Daoy (cell line): ENCODE measurements around the gene ARL15. TPM values are rescaled to one million over a fixed set of nuclear protein-coding genes. Genes with fewer than 3 reads are reported as not detected.

Experiments used
- DNase-seq: peaks from one replicate; pipeline ENCODE4 v3.0.0-alpha.2; 2015; ENCODE audit warnings: low read depth
- total RNA-seq: library from RNA; depleted of rRNA; stranded (reverse); fragments of >200 nt; shearing (Covaris generic); gene quantifications from 2 replicates; pipeline ENCODE4 v1.2.3, GENCODE V29; 2014

The ARL15 gene
- total RNA-seq, 1 experiment from 2014 or later, result 5.9 TPM

GRCh38 chr5:53940921-53941320, 369.5 kb downstream of the ARL15 start:
- no peak for DNase-seq

GRCh38 chr5:53937467-53937866, 372.9 kb downstream of the ARL15 start:
- no peak for DNase-seq

GRCh38 chr5:53936481-53937352, 373.7 kb downstream of the ARL15 start:
- no peak for DNase-seq

GRCh38 chr5:53934151-53934820, 376.1 kb downstream of the ARL15 start:
- DNase-seq, result no peak

GRCh38 chr5:53932351-53932750, 378.0 kb downstream of the ARL15 start:
- DNase-seq, result no peak

- no peak for DNase-seq
Measured at GRCh38 chr5:53930457-53930856, 379.9 kb downstream of the ARL15 start.

GRCh38 chr5:53929570-53929969, 380.8 kb downstream of the ARL15 start:
- DNase-seq, result no peak

GRCh38 chr5:53929152-53929551, 381.2 kb downstream of the ARL15 start:
- no peak for DNase-seq

- DNase-seq, result no peak
Measured at GRCh38 chr5:53928641-53929040, 381.7 kb downstream of the ARL15 start.

- DNase-seq, result no peak
Measured at GRCh38 chr5:53927668-53928247, 382.6 kb downstream of the ARL15 start.

GRCh38 chr5:53926026-53926425, 384.3 kb downstream of the ARL15 start:
- no peak for DNase-seq

GRCh38 chr5:53924392-53924791, 386.0 kb downstream of the ARL15 start:
- no peak for DNase-seq

GRCh38 chr5:53923961-53924360, 386.4 kb downstream of the ARL15 start:
- no peak for DNase-seq

- no peak for DNase-seq
Measured at GRCh38 chr5:53922508-53923498, 387.6 kb downstream of the ARL15 start.

- DNase-seq, result no peak
Measured at GRCh38 chr5:53917826-53918225, 392.5 kb downstream of the ARL15 start.

- peak; percentile 4 for DNase-seq
Measured at GRCh38 chr5:53917095-53917494, 393.3 kb downstream of the ARL15 start.

- DNase-seq, result no peak
Measured at GRCh38 chr5:53915120-53915519, 395.3 kb downstream of the ARL15 start.

- no peak for DNase-seq
Measured at GRCh38 chr5:53913941-53914340, 396.4 kb downstream of the ARL15 start.

- no peak for DNase-seq
Measured at GRCh38 chr5:53908757-53909156, 401.6 kb downstream of the ARL15 start.

- no peak for DNase-seq
Measured at GRCh38 chr5:53907827-53908226, 402.5 kb downstream of the ARL15 start.

GRCh38 chr5:53906736-53907135, 403.6 kb downstream of the ARL15 start:
- no peak for DNase-seq
